Body of pancreas (tissue), 4 donors: ENCODE measurements around the gene HEPACAM2.

Source experiments
- POLR2A ChIP-seq, 3 donors: fragments of 450-650 bp; IDR thresholded peaks; one replicate each; pipeline ENCODE4 v1.6.1; 2016; ENCODE audit warnings: antibody characterized with exemption in 3 of 3, mild to moderate bottlenecking in 2 of 3
- TF ChIP-seq, protein P1 (sequence below), 7 experiments: fragments of 450-650 bp in 4 of 7; fragments of 200-600 bp in 3 of 7; sonication (generic) in 3 of 7; IDR thresholded peaks; one replicate each; pipeline ENCODE4 v1.5.1; 2016 to 2019; ENCODE audit warnings: antibody characterized with exemption in 7 of 7

GRCh38 chr7:93218997-93219827 is 7.1 kb downstream of the HEPACAM2 start:
- TF ChIP-seq, protein P1, sequence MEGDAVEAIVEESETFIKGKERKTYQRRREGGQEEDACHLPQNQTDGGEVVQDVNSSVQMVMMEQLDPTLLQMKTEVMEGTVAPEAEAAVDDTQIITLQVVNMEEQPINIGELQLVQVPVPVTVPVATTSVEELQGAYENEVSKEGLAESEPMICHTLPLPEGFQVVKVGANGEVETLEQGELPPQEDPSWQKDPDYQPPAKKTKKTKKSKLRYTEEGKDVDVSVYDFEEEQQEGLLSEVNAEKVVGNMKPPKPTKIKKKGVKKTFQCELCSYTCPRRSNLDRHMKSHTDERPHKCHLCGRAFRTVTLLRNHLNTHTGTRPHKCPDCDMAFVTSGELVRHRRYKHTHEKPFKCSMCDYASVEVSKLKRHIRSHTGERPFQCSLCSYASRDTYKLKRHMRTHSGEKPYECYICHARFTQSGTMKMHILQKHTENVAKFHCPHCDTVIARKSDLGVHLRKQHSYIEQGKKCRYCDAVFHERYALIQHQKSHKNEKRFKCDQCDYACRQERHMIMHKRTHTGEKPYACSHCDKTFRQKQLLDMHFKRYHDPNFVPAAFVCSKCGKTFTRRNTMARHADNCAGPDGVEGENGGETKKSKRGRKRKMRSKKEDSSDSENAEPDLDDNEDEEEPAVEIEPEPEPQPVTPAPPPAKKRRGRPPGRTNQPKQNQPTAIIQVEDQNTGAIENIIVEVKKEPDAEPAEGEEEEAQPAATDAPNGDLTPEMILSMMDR (IDR thresholded peaks at IDR 0.05) = no peak
- no peak for TF ChIP-seq POLR2A (IDR thresholded peaks at IDR 0.05)
